Testis (tissue), 2 donors: ENCODE results near the gene PHF1.

Experiments
- POLR2A ChIP-seq: fragments of 450-650 bp; IDR thresholded peaks from one replicate; pipeline ENCODE4 v1.6.1; 2017; ENCODE audit warnings: antibody characterized with exemption, mild to moderate bottlenecking, moderate library complexity
- TF ChIP-seq, protein P1 (sequence below), 3 experiments: fragments of 450-650 bp in 2 of 3; fragments of 200-600 bp in 1 of 3; sonication (generic) in 1 of 3; IDR thresholded peaks; one replicate each; pipeline ENCODE4 v1.5.1; 2016 to 2019; ENCODE audit warnings: antibody characterized with exemption in 3 of 3, mild to moderate bottlenecking in 2 of 3, moderate library complexity in 1 of 3

DNA sequence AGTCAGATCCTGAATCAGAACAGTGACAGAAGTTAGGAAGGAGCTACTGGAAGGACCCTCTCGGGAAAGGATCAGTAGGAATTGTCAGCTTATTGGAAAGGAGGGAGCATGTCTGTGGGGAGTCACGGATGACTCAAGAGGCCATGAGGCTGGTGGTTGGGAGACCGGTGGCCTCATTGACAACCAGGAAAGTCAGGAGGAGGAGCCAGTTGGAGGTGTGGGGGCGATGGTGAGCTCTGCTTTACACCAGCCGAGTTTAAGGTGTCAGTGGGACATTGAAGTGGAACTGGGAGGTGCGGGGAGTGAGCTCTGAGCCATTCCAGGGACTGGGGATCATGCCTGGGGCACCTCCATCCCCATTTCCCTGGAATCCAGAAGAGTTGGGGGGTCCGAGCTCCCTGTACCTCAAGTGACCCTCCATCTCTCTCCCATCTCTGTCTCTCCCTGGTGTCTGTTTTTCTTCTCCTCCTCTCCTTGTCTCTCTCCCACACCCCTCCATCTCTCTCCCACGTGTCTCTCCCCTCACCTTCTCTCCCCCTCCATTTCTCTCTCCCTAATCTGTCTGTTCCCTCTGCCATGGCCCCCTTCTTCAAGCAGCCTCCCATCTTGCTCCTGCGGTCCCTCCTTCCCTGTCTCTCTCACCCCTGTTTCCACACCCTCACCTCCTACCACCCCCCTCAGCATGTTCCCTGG is 29.3 kb downstream of the PHF1 start:
- TF ChIP-seq, protein P1, sequence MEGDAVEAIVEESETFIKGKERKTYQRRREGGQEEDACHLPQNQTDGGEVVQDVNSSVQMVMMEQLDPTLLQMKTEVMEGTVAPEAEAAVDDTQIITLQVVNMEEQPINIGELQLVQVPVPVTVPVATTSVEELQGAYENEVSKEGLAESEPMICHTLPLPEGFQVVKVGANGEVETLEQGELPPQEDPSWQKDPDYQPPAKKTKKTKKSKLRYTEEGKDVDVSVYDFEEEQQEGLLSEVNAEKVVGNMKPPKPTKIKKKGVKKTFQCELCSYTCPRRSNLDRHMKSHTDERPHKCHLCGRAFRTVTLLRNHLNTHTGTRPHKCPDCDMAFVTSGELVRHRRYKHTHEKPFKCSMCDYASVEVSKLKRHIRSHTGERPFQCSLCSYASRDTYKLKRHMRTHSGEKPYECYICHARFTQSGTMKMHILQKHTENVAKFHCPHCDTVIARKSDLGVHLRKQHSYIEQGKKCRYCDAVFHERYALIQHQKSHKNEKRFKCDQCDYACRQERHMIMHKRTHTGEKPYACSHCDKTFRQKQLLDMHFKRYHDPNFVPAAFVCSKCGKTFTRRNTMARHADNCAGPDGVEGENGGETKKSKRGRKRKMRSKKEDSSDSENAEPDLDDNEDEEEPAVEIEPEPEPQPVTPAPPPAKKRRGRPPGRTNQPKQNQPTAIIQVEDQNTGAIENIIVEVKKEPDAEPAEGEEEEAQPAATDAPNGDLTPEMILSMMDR (IDR thresholded peaks at IDR 0.05), result no peak
- no peak for TF ChIP-seq POLR2A
